K562 (cell line): Measurements from ENCODE around the gene THAP12. TPM values are rescaled to one million over a fixed set of nuclear protein-coding genes. Genes with fewer than 3 reads are reported as not detected.

Experiments used
- ATAC-seq: fragments of 200-7000 bp; cut with Tn5 transposase; 3 replicates; pipeline ENCODE4 v1.9.1; 2020; ENCODE audit warnings: moderate library complexity
- BruUV-seq: library from RNA; stranded (reverse); fragments of 400-500 nt; replicated peaks from 2 replicates; lab custom pipeline; 2021; lab: Mats Ljungman, UMichigan
- CTCF ChIA-PET: fragments of 300-600 bp; formaldehyde crosslinking; extraction: SDS; loops from one replicate; lab custom pipeline; 2021; ENCODE audit warnings: low intra/inter-chr PET ratio; lab: Yijun Ruan, JAX
- POLR2A ChIA-PET: fragments of 300-600, 350-650 bp; sonication (Branson Sonifier 250); formaldehyde crosslinking; extraction: SDS; loops from one replicate; lab custom pipeline; 2021; ENCODE audit warnings: antibody characterized with exemption, inconsistent platforms; lab: Yijun Ruan, JAX
- DNase-seq, 4 experiments: peaks; one replicate each; pipeline versions ENCODE4 v3.0.0 to v3.0.0-alpha.2; 2011 to 2018; ENCODE audit warnings: low spot score in 3 of 4, mixed read lengths in 3 of 4; ENCODE audit errors: extremely low read depth in 1 of 4
- FAIRE-seq: peaks from 2 replicates; lab custom pipeline; 2011; peaks lifted over from hg19 to GRCh38; lab: Jason Lieb, UNC
- H2AFZ ChIP-seq: 2 replicates; pipeline ENCODE4 v1.6.0; 2011; ENCODE audit warnings: low read depth, low read length, control low read depth, inconsistent platforms
- H3K27ac ChIP-seq: fragments of 200-600 bp; 3 replicates; pipeline ENCODE4 v1.8.0; 2011; ENCODE audit warnings: low read depth, mild to moderate bottlenecking, control low read depth, inconsistent platforms, low read length, moderate library complexity, mixed read lengths; ENCODE audit errors: extremely low read depth
- H3K27me3 ChIP-seq, 2 experiments: fragments of 300-600 bp in 1 of 2; 2 replicates in 1 of 2; 3 replicates in 1 of 2; pipeline versions ENCODE4 v1.6.0 to v1.8.0; 2011; ENCODE audit warnings: inconsistent platforms in 2 of 2, low read length in 2 of 2, mild to moderate bottlenecking in 1 of 2, mixed read lengths in 1 of 2, moderate library complexity in 1 of 2; ENCODE audit not compliant: control insufficient read depth in 2 of 2, insufficient read depth in 2 of 2
- H3K36me3 ChIP-seq: fragments of 300-600 bp; 3 replicates; pipeline ENCODE4 v1.8.0; 2011; ENCODE audit warnings: mild to moderate bottlenecking, low read length, inconsistent platforms; ENCODE audit not compliant: control insufficient read depth, insufficient read depth
- H3K4me1 ChIP-seq, 2 experiments: fragments of 200-600 bp in 1 of 2; replicated peaks in 1 of 2; 2 replicates in 1 of 2; 3 replicates in 1 of 2; pipeline versions ENCODE4 v1.5.1 to v1.8.0; 2011; ENCODE audit warnings: inconsistent platforms in 2 of 2, low read length in 2 of 2, mild to moderate bottlenecking in 1 of 2, mixed read lengths in 1 of 2, moderate library complexity in 1 of 2; ENCODE audit not compliant: control insufficient read depth in 2 of 2, insufficient read depth in 2 of 2
- H3K4me2 ChIP-seq: 2 replicates; pipeline ENCODE4 v1.6.1; 2011; ENCODE audit warnings: low read length, control low read depth, inconsistent platforms, mixed read lengths; ENCODE audit not compliant: insufficient read depth
- H3K4me3 ChIP-seq: fragments of 200-600 bp; sonication (generic), shearing (Covaris generic); 2 replicates; pipeline ENCODE4 v1.5.1; 2016; ENCODE audit warnings: control low read depth, inconsistent platforms
- H3K79me2 ChIP-seq: fragments of 200-600 bp; 3 replicates; pipeline ENCODE4 v1.8.0; 2011; ENCODE audit warnings: low read length, inconsistent platforms; ENCODE audit not compliant: control insufficient read depth, insufficient read depth
- H3K9ac ChIP-seq, 2 experiments: 2 replicates each; pipeline versions ENCODE4 v1.6.0 to v1.6.1; 2011; ENCODE audit warnings: low read depth in 2 of 2, low read length in 2 of 2, control low read depth in 1 of 2, inconsistent platforms in 1 of 2, mild to moderate bottlenecking in 1 of 2, mixed read lengths in 1 of 2; ENCODE audit not compliant: insufficient read depth in 1 of 2
- H3K9me1 ChIP-seq: one replicate; pipeline ENCODE4 v1.6.0; 2011; ENCODE audit warnings: inconsistent platforms, mild to moderate bottlenecking, low read length, moderate library complexity; ENCODE audit not compliant: control insufficient read depth, insufficient read depth
- H3K9me3 ChIP-seq: replicated peaks from 2 replicates; pipeline ENCODE4 v1.5.1; 2011; ENCODE audit warnings: low read depth, low read length, inconsistent platforms; ENCODE audit not compliant: control insufficient read depth, insufficient read depth
- H4K20me1 ChIP-seq: replicated peaks from 2 replicates; pipeline ENCODE4 v1.6.1; 2011; ENCODE audit warnings: low read length, inconsistent platforms, mixed read lengths; ENCODE audit not compliant: control insufficient read depth, insufficient read depth
- CEBPZ ChIP-seq: fragments of 150-350 bp; IDR thresholded peaks from 2 replicates; pipeline ENCODE4 v1.6.1; 2014; ENCODE audit warnings: low read depth, mild to moderate bottlenecking, low read length, borderline replicate concordance
- E2F5 ChIP-seq: sonication (generic); formaldehyde crosslinking; IDR thresholded peaks from 2 replicates; pipeline ENCODE4 v1.8.0; 2022; ENCODE audit warnings: mild to moderate bottlenecking, missing genetic modification reagents
- FOXJ2 ChIP-seq: fragments of 200-800 bp; sonication (Bioruptor generic); IDR thresholded peaks from 2 replicates; pipeline ENCODE4 v1.6.1; 2016; ENCODE audit warnings: missing genetic modification characterization, missing compliant biosample characterization
- KDM2B ChIP-seq: fragments of 250-450 bp; sonication (Bioruptor Pico); IDR thresholded peaks from 2 replicates; pipeline ENCODE4 v1.8.0; 2021; ENCODE audit warnings: mild to moderate bottlenecking, moderate library complexity
- NFXL1 ChIP-seq: fragments of 450-650 bp; formaldehyde crosslinking; IDR thresholded peaks from 2 replicates; pipeline ENCODE4 v1.4.0; 2021; ENCODE audit warnings: mild to moderate bottlenecking
- RFX7 ChIP-seq: fragments of 250-450 bp; sonication (Bioruptor Pico); IDR thresholded peaks from 2 replicates; pipeline ENCODE4 v1.5.1; 2021; ENCODE audit warnings: mild to moderate bottlenecking
- RHOXF2B ChIP-seq: fragments of 250-450 bp; sonication (Bioruptor Pico); conservative IDR thresholded peaks from 2 replicates; pipeline ENCODE4 v1.5.1; 2021
- SREBF2 ChIP-seq: sonication (generic); formaldehyde crosslinking; IDR thresholded peaks from 2 replicates; pipeline ENCODE4 v1.4.0; 2020; ENCODE audit warnings: mild to moderate bottlenecking, missing genetic modification reagents
- THRA ChIP-seq: fragments of 450-650 bp; IDR thresholded peaks from 2 replicates; pipeline ENCODE4 v1.6.1; 2017; ENCODE audit warnings: mild to moderate bottlenecking, moderate library complexity
- ZNF668 ChIP-seq: fragments of 250-450 bp; sonication (Bioruptor Pico); IDR thresholded peaks from 2 replicates; pipeline ENCODE4 v1.8.0; 2022; ENCODE audit warnings: mild to moderate bottlenecking, inconsistent platforms
- ZNF740 ChIP-seq, 3 experiments: fragments of 200-800 bp in 1 of 3; sonication (Bioruptor generic) in 1 of 3; sonication (generic) in 1 of 3; formaldehyde crosslinking in 1 of 3; IDR thresholded peaks; 2 replicates each; pipeline versions ENCODE4 v1.6.1 to v1.8.0; 2016 to 2022; ENCODE audit warnings: mild to moderate bottlenecking in 2 of 3, missing compliant biosample characterization in 2 of 3, missing genetic modification characterization in 2 of 3, missing genetic modification reagents in 1 of 3
- in situ Hi-C: fragments of 300-500 bp; cut with MboI; formaldehyde crosslinking; loops from 4 replicates; pipeline ENCODE4 v1.15.0; 2018; ENCODE audit warnings: inconsistent platforms, mixed read lengths
- intact Hi-C: fragments of 100-400 bp; cut with micrococcal nuclease; formaldehyde crosslinking; loops from 2 replicates; pipeline ENCODE4 v1.14.2; 2022
- polyA plus RNA-seq, 8 experiments: library from polyadenylated mRNA; depleted of rRNA in 4 of 8; stranded (reverse) in 5 of 8; unstranded in 3 of 8; fragments of >200 nt; fragmentation: Nextera tagmentation in 2 of 8; fragmentation: Illumina TruSeq in 1 of 8; extraction: Ambion mirVana in 2 of 8; extraction: Trizol in 1 of 8; gene quantifications; 2 replicates each; pipeline versions ENCODE4 v1.2.1 to v1.2.3, GENCODE V29; 2011 to 2014; ENCODE audit warnings: inconsistent platforms in 1 of 8, missing spikeins in 1 of 8
- total RNA-seq, 7 experiments: library from RNA; depleted of rRNA in 6 of 7; stranded (reverse); fragments of >200 nt in 6 of 7; fragmentation: Illumina TruSeq in 2 of 7; extraction: Trizol in 2 of 7; gene quantifications; 2 replicates each; pipeline versions ENCODE4 v1.2.1 to v1.2.3, GENCODE V29; 2011 to 2021; ENCODE audit warnings: low replicate concordance in 1 of 7

Gene THAP12
- total and polyA plus RNA-seq, 9 of the 15 experiments (the other 6 are each of a cell fraction or from before 2014, with no cell fraction given), result 28.1 to 103 (median 57.8) TPM

GRCh38 chr11:76419896-76420295 lies 39.0 kb upstream of the THAP12 start (continued):
- TF ChIP-seq CEBPZ (no peak), THRA (no peak), ZNF740 (CRISPR knock-in tag; IDR thresholded peaks at IDR 0.05) (no peak), ZNF740 (tag; IDR thresholded peaks at IDR 0.05) (no peak)

GRCh38 chr11:76415073-76415472 lies 34.1 kb upstream of the THAP12 start:
- no TSS peak for BruUV-seq
- POLR2A ChIA-PET, result interaction anchor here (1.0 kb wide), 1 partner anchor 10 kb away, joined by 3 read pairs; no protein-coding TSS in a partner anchor
- Histone ChIP-seq H3K4me2 (no peak overlapping the region), H3K9me1 (no peaks in the 10 kb centered on the region), H3K36me3 (no peaks in the 10 kb centered on the region), H4K20me1 (no peaks in the 10 kb centered on the region), H3K9ac (no peak overlapping the region), H3K27ac (no peak overlapping the region), H3K4me1 (no peaks in the 10 kb centered on the region), H2AFZ (no peak overlapping the region), H3K79me2 (no peaks in the 10 kb centered on the region), H3K4me3 (no peak overlapping the region), H3K27me3 (peaks cover 17 to 44% of the 10 kb centered on the region in 2 experiments; a peak in 4 of 5 replicates), H3K9me3 (no peaks in the 10 kb centered on the region)
- intact Hi-C loops (no loop called here), in situ Hi-C loops (no loop called here)
- CTCF ChIA-PET, result no interaction called here
- FAIRE-seq (no peak), ATAC-seq (no peak), DNase-seq (no peak)
- no peak for TF ChIP-seq SREBF2
- no peak for TF ChIP-seq RFX7 (CRISPR knock-in tag)
- TF ChIP-seq FOXJ2 (tag), result no peak
- TF ChIP-seq E2F5, result no peak
- no peak for TF ChIP-seq ZNF668 (CRISPR knock-in tag)
- TF ChIP-seq RHOXF2B (CRISPR knock-in tag), result no peak
- no peak for TF ChIP-seq NFXL1 (CRISPR knock-in tag)
- no peak for TF ChIP-seq KDM2B (CRISPR knock-in tag)
